WTC11 (cell line): Measurements from ENCODE around the gene TOP2A.

ENCODE experiments used
- ARID4B ChIP-seq: sonication (generic); formaldehyde crosslinking; IDR thresholded peaks from 2 replicates; pipeline ENCODE4 v1.8.0; 2023; ENCODE audit warnings: missing genetic modification reagents, mild to moderate bottlenecking, borderline replicate concordance
- CTCF ChIP-seq: fragments of 200-600 bp; IDR thresholded peaks from 2 replicates; pipeline ENCODE4 v1.8.0; 2022; ENCODE audit warnings: antibody characterized with exemption
- FOXJ3 ChIP-seq: sonication (generic); formaldehyde crosslinking; IDR thresholded peaks from 2 replicates; pipeline ENCODE4 v1.9.0; 2021; ENCODE audit warnings: missing genetic modification reagents, mild to moderate bottlenecking, borderline replicate concordance
- FOXK1 ChIP-seq: sonication (generic); formaldehyde crosslinking; IDR thresholded peaks from 2 replicates; pipeline ENCODE4 v1.8.0; 2022; ENCODE audit warnings: mild to moderate bottlenecking, moderate library complexity, missing genetic modification reagents
- GRHL2 ChIP-seq: fragments of 250-450 bp; sonication (Bioruptor Pico); IDR thresholded peaks from 2 replicates; pipeline ENCODE4 v1.8.0; 2022; ENCODE audit warnings: mild to moderate bottlenecking, moderate library complexity; ENCODE audit not compliant: insufficient replicate concordance, severe bottlenecking
- JUN ChIP-seq: sonication (generic); formaldehyde crosslinking; IDR thresholded peaks from 2 replicates; pipeline ENCODE4 v1.8.0; 2023; ENCODE audit warnings: mild to moderate bottlenecking, missing genetic modification reagents
- OVOL2 ChIP-seq: fragments of 250-450 bp; sonication (Bioruptor Pico); IDR thresholded peaks from 2 replicates; pipeline ENCODE4 v1.9.0; 2021; ENCODE audit warnings: mild to moderate bottlenecking, borderline replicate concordance
- TEAD1 ChIP-seq: sonication (generic); formaldehyde crosslinking; IDR thresholded peaks from 2 replicates; pipeline ENCODE4 v1.8.0; 2022; ENCODE audit warnings: mild to moderate bottlenecking, missing genetic modification reagents
- USF2 ChIP-seq: sonication (generic); formaldehyde crosslinking; IDR thresholded peaks from 2 replicates; pipeline ENCODE4 v1.8.1; 2023; ENCODE audit warnings: mild to moderate bottlenecking, missing genetic modification reagents, moderate library complexity
- TF ChIP-seq, protein P1 (sequence below): sonication (generic); formaldehyde crosslinking; IDR thresholded peaks from 2 replicates; pipeline ENCODE4 v1.8.0; 2022; ENCODE audit warnings: mild to moderate bottlenecking, missing genetic modification reagents
- TF ChIP-seq, protein P2 (sequence below): sonication (generic); formaldehyde crosslinking; IDR thresholded peaks from 2 replicates; pipeline ENCODE4 v1.8.0; 2022; ENCODE audit warnings: mild to moderate bottlenecking, missing genetic modification reagents
- TF ChIP-seq, protein P3 (sequence below): sonication (generic); formaldehyde crosslinking; IDR thresholded peaks from 2 replicates; pipeline ENCODE4 v1.8.0; 2022; ENCODE audit warnings: mild to moderate bottlenecking, missing genetic modification reagents
- TF ChIP-seq, protein P4 (sequence below): sonication (generic); formaldehyde crosslinking; IDR thresholded peaks from 2 replicates; pipeline ENCODE4 v1.8.1; 2023; ENCODE audit warnings: mild to moderate bottlenecking, missing genetic modification reagents

DNA sequence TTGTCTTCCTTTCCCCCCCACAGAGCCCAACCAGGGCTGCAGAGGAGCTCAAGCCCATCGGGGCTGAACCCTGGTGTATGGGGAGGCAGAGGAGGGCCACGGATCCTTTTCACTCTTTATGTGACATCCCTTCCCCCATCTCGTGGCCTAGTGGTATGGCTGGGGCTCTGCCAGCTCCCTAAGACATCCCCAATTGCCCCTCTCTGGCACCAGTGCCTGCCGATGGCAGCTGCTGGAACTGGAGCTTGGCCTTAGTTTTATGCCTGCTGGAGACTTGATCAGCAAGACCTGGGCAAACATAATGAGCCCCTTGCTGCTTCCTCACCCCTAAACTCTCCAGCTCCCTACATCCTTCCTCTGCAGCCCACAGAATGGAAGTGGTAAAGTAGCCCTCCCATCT is 8.0 kb upstream of the TOP2A start:
- TF ChIP-seq ARID4B (no peak), CTCF (no peak), TEAD1 (no peak), GRHL2 (CRISPR knock-in tag) (no peak), FOXJ3 (CRISPR knock-in tag) (no peak), USF2 (CRISPR knock-in tag) (no peak), OVOL2 (CRISPR knock-in tag) (no peak), FOXK1 (no peak), JUN (CRISPR knock-in tag) (no peak)
- TF ChIP-seq, protein P1, sequence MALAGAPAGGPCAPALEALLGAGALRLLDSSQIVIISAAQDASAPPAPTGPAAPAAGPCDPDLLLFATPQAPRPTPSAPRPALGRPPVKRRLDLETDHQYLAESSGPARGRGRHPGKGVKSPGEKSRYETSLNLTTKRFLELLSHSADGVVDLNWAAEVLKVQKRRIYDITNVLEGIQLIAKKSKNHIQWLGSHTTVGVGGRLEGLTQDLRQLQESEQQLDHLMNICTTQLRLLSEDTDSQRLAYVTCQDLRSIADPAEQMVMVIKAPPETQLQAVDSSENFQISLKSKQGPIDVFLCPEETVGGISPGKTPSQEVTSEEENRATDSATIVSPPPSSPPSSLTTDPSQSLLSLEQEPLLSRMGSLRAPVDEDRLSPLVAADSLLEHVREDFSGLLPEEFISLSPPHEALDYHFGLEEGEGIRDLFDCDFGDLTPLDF (CRISPR knock-in tag): no peak
- TF ChIP-seq, protein P2, sequence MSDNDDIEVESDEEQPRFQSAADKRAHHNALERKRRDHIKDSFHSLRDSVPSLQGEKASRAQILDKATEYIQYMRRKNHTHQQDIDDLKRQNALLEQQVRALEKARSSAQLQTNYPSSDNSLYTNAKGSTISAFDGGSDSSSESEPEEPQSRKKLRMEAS: no peak
- TF ChIP-seq, protein P3, sequence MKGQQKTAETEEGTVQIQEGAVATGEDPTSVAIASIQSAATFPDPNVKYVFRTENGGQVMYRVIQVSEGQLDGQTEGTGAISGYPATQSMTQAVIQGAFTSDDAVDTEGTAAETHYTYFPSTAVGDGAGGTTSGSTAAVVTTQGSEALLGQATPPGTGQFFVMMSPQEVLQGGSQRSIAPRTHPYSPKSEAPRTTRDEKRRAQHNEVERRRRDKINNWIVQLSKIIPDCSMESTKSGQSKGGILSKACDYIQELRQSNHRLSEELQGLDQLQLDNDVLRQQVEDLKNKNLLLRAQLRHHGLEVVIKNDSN (CRISPR knock-in tag): no peak
- TF ChIP-seq, protein P4, sequence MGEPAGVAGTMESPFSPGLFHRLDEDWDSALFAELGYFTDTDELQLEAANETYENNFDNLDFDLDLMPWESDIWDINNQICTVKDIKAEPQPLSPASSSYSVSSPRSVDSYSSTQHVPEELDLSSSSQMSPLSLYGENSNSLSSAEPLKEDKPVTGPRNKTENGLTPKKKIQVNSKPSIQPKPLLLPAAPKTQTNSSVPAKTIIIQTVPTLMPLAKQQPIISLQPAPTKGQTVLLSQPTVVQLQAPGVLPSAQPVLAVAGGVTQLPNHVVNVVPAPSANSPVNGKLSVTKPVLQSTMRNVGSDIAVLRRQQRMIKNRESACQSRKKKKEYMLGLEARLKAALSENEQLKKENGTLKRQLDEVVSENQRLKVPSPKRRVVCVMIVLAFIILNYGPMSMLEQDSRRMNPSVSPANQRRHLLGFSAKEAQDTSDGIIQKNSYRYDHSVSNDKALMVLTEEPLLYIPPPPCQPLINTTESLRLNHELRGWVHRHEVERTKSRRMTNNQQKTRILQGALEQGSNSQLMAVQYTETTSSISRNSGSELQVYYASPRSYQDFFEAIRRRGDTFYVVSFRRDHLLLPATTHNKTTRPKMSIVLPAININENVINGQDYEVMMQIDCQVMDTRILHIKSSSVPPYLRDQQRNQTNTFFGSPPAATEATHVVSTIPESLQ (CRISPR knock-in tag): no peak
